Heart left ventricle (tissue), 13 donors: Measurements from ENCODE around the gene PACSIN2.

Experiments
- CTCF ChIP-seq, 12 donors: fragments of 200-600 bp; sonication (generic) in 4 of 12; IDR thresholded peaks; one replicate each; pipeline versions ENCODE4 v1.5.0 to v1.8.0; 2018 to 2022; ENCODE audit warnings: antibody characterized with exemption in 12 of 12, mild to moderate bottlenecking in 5 of 12
- POLR2A ChIP-seq, 2 donors: fragments of 450-650 bp; IDR thresholded peaks; one replicate each; pipeline ENCODE4 v1.6.1; 2017; ENCODE audit warnings: antibody characterized with exemption in 2 of 2, mild to moderate bottlenecking in 2 of 2, moderate library complexity in 2 of 2
- donor health status: ischemic (EF 13 %, LVEDD 7.1; RV severe dilation, severe dysfunction).
- donor health status: DM: no; HTN: yes; CAD: no.
- donor health status: DM: no; HTN: no; CAD: no.
- donor health status: ischemic (EF 25% LVEDD 6.9; RV normal size, moderate dysfunction).
- donor health status: ischemic (EF 25% LVEDD 5.7; RV mildly dilated, moderate dysfunction).
- donor health status: ischemic (EF 35%, LVEDD 5.7; RV mildly dilated, moderate dysfunction).
- donor health status: nonischemic (EF 11% LVEDD 7.7; RV severe dilation, severe dysfunction).
- donor health status: DM: yes; HTN: yes; CAD: no.
- donor health status: PGD.
- donor health status: ischemic (EF 29% LVEDD 5.4; RV normal size, mild dysfunction).
- donor health status: nonischemic (EF 23%, LVEDD 6.1; RV moderate dilation, normal function).

- TF ChIP-seq CTCF (IDR thresholded peaks at IDR 0.05) (no peak), POLR2A (IDR thresholded peaks at IDR 0.05) (no peak)
Measured at GRCh38 chr22:42909363-42910058, 105.4 kb downstream of the PACSIN2 start.
